ENCODE results near the gene FAM222A. TPM values are rescaled to one million over a fixed set of nuclear protein-coding genes. Genes with fewer than 3 reads are reported as not detected.

FAM222A gene
- polyA plus RNA-seq (0.05 to 0.24 TPM (median 0.06 TPM) in 3 replicates), polyA minus RNA-seq (0.16 to 0.56 TPM (median 0.26 TPM) in 3 replicates)
- not detected for polyA plus RNA-seq (2011; ENCODE audit: low read depth)
- 0.05 and 0.09 TPM in 2 replicates for polyA plus RNA-seq (2011; cell fraction: cytosol; rRNA removed)
- polyA plus RNA-seq (2011; cell fraction: nucleus; rRNA removed) = 0.08 and 0.12 TPM in 2 replicates
- polyA plus RNA-seq (2012; ENCODE audit: low replicate concordance) = 0.19 and 0.23 TPM in 2 replicates
- polyA minus RNA-seq (2011; cell fraction: cytosol; rRNA and poly(A)+ RNA removed) = not detected
- 0.21 and 0.39 TPM in 2 replicates for polyA minus RNA-seq (2011; cell fraction: nucleus; rRNA and poly(A)+ RNA removed)

GRCh38 chr12:109713187-109714070 is at the start of gene FAM222A:
Gene FAM222A, plus strand, starts transcription at chr12:109713825. Its CDS starts 30,322 bp downstream, at chr12:109744147.
- peak within 1 kb of the TSS; percentile 61 for H3K4me2 ChIP-seq (ENCODE audit: control insufficient read depth, extremely low read depth, insufficient read depth, low read depth, low read length)
- H3K27me3 ChIP-seq (ENCODE audit: control insufficient read depth, extremely low read depth, insufficient read depth, low read length) = peaks cover 62% of the 10 kb centered on the region
- no peaks in the 10 kb centered on the region for H3K79me2 ChIP-seq (ENCODE audit: control insufficient read depth, insufficient read depth, low read length)
- H3K27ac ChIP-seq (ENCODE audit: control insufficient read depth, insufficient read depth, low read length) = no peak within 1 kb of the TSS
- FAIRE-seq (peak; percentile 48), DNase-seq (ENCODE audit: low read depth, low spot score) (peak; percentile 58)
- dilution Hi-C loops (cut with MboI; ENCODE audit: extremely low pct_ligation_motif_present, low sequenced_read_pairs) = no loop called here
- H3K4me1 ChIP-seq (ENCODE audit: control insufficient read depth, extremely low read depth, insufficient read depth, low read length) = no peaks in the 10 kb centered on the region
- no peaks in the 10 kb centered on the region for H3K9me1 ChIP-seq (ENCODE audit: control insufficient read depth, extremely low read depth, insufficient read depth, low read length)
- H3K4me3 ChIP-seq (ENCODE audit: control insufficient read depth in 2 of 3, extremely low read depth in 1 of 3, insufficient read depth in 2 of 3, low read depth in 1 of 3, low read length in 3 of 3) = peak within 1 kb of the TSS; percentile 38 to 74 (median 45)
- H3K9me3 ChIP-seq (ENCODE audit: control insufficient read depth, low read depth, low read length) = no peaks in the 10 kb centered on the region
- peaks cover 6% of the 10 kb centered on the region for H4K20me1 ChIP-seq (ENCODE audit: control insufficient read depth, extremely low read depth, insufficient read depth, low read length)
- H3K9ac ChIP-seq (ENCODE audit: control insufficient read depth, extremely low read depth, insufficient read depth, low read length) = peak within 1 kb of the TSS; percentile 20
- no peak within 1 kb of the TSS for H2AFZ ChIP-seq (ENCODE audit: control insufficient read depth, low read length)
- no peaks in the 10 kb centered on the region for H3K36me3 ChIP-seq (ENCODE audit: control insufficient read depth in 2 of 2, extremely low read depth in 1 of 2, insufficient read depth in 2 of 2, low read length in 2 of 2)
- TF ChIP-seq CTCF (optimal IDR thresholded peaks at IDR 0.05 in 1 of 3, IDR thresholded peaks at IDR 0.05 in 1 of 3, conservative IDR thresholded peaks at IDR 0.05 in 1 of 3; ENCODE audit: extremely low read depth in 1 of 3, insufficient read depth in 2 of 3, low read length in 3 of 3) (no peak), EZH2 (IDR thresholded peaks at IDR 0.05; ENCODE audit: low read length) (no peak)

- TF ChIP-seq CTCF (optimal IDR thresholded peaks at IDR 0.05 in 1 of 3, IDR thresholded peaks at IDR 0.05 in 1 of 3, conservative IDR thresholded peaks at IDR 0.05 in 1 of 3; ENCODE audit: extremely low read depth in 1 of 3, insufficient read depth in 2 of 3, low read length in 3 of 3) = no peak
- TF ChIP-seq EZH2 (IDR thresholded peaks at IDR 0.05; ENCODE audit: low read length) = no peak
- no peaks in the 10 kb centered on the region for H3K4me1 ChIP-seq (ENCODE audit: control insufficient read depth, extremely low read depth, insufficient read depth, low read length)
- no peak overlapping the region for H3K9ac ChIP-seq (ENCODE audit: control insufficient read depth, extremely low read depth, insufficient read depth, low read length)
- no peaks in the 10 kb centered on the region for H4K20me1 ChIP-seq (ENCODE audit: control insufficient read depth, extremely low read depth, insufficient read depth, low read length)
- H3K4me2 ChIP-seq (ENCODE audit: control insufficient read depth, extremely low read depth, insufficient read depth, low read depth, low read length) = no peak overlapping the region
- no peak overlapping the region for H3K4me3 ChIP-seq (ENCODE audit: control insufficient read depth in 2 of 3, extremely low read depth in 1 of 3, insufficient read depth in 2 of 3, low read depth in 1 of 3, low read length in 3 of 3)
- DNase-seq (ENCODE audit: low read depth, low spot score) = no peak
- dilution Hi-C loops (cut with MboI; ENCODE audit: extremely low pct_ligation_motif_present, low sequenced_read_pairs) = no loop called here
- FAIRE-seq = no peak
- H3K27me3 ChIP-seq (ENCODE audit: control insufficient read depth, extremely low read depth, insufficient read depth, low read length) = no peaks in the 10 kb centered on the region
- no peaks in the 10 kb centered on the region for H3K79me2 ChIP-seq (ENCODE audit: control insufficient read depth, insufficient read depth, low read length)
- no peaks in the 10 kb centered on the region for H3K36me3 ChIP-seq (ENCODE audit: control insufficient read depth in 2 of 2, extremely low read depth in 1 of 2, insufficient read depth in 2 of 2, low read length in 2 of 2)
- H3K9me1 ChIP-seq (ENCODE audit: control insufficient read depth, extremely low read depth, insufficient read depth, low read length) = no peaks in the 10 kb centered on the region
- no peak overlapping the region for H2AFZ ChIP-seq (ENCODE audit: control insufficient read depth, low read length)
- H3K27ac ChIP-seq (ENCODE audit: control insufficient read depth, insufficient read depth, low read length) = no peak overlapping the region
- H3K9me3 ChIP-seq (ENCODE audit: control insufficient read depth, low read depth, low read length) = no peaks in the 10 kb centered on the region
Measured at GRCh38 chr12:109664402-109664801, 49.2 kb upstream of the FAM222A start.

All from keratinocyte (primary cell).